Activated CD4-positive, CD25-positive, alpha-beta regulatory T cell treated with anti-CD3 and anti-CD28 coated beads, Interleukin-2, amount 50 U/mL, for 24 hours (primary cell): ENCODE results near the gene LRP8.

Experiments
- ATAC-seq, 2 donors: fragments of 150-1000 bp; cut with Tn5 transposase; one replicate each; pipeline ENCODE4 v1.10.0; 2021; ENCODE audit warnings: mild to moderate bottlenecking in 1 of 2, moderate library complexity in 1 of 2

Gene LRP8

GRCh38 chr1:53339736-53340635 lies 12.1 kb upstream of the LRP8 start:
- no peak for ATAC-seq

GRCh38 chr1:53338423-53338822 lies 10.6 kb upstream of the LRP8 start:
- no peak for ATAC-seq

GRCh38 chr1:53337499-53337898 lies 9.6 kb upstream of the LRP8 start:
- ATAC-seq, result no peak

GRCh38 chr1:53336146-53336545 lies 8.3 kb upstream of the LRP8 start:
- no peak for ATAC-seq

- ATAC-seq, result no peak
Measured at GRCh38 chr1:53335661-53336060, 7.8 kb upstream of the LRP8 start.

GRCh38 chr1:53334781-53335180 lies 6.9 kb upstream of the LRP8 start:
- ATAC-seq, result peak in 1 of 2 donors; percentile 33

- no peak for ATAC-seq
Measured at GRCh38 chr1:53334312-53334711, 6.4 kb upstream of the LRP8 start.

- no peak for ATAC-seq
Measured at GRCh38 chr1:53332833-53333232, 5.0 kb upstream of the LRP8 start.

GRCh38 chr1:53332186-53332564 lies 4.3 kb upstream of the LRP8 start:
- no peak for ATAC-seq

GRCh38 chr1:53331446-53332185 lies 3.7 kb upstream of the LRP8 start:
- no peak for ATAC-seq

GRCh38 chr1:53330819-53331218 lies 2.9 kb upstream of the LRP8 start:
- ATAC-seq, result no peak

- no peak for ATAC-seq
Measured at GRCh38 chr1:53328541-53329499, 950 bp upstream of the LRP8 start.

- ATAC-seq, result no peak
Measured at GRCh38 chr1:53327182-53327913, 522 bp downstream of the LRP8 start.

- ATAC-seq, result peak; percentile 15
Measured at GRCh38 chr1:53326598-53327181, 1.2 kb downstream of the LRP8 start.

GRCh38 chr1:53326088-53326597 lies 1.7 kb downstream of the LRP8 start:
- ATAC-seq, result peak; percentile 87 to 91

GRCh38 chr1:53325326-53326087 lies 2.4 kb downstream of the LRP8 start:
- no peak for ATAC-seq

- ATAC-seq, result no peak
Measured at GRCh38 chr1:53324728-53325297, 3.1 kb downstream of the LRP8 start.

GRCh38 chr1:53324321-53324720 lies 3.5 kb downstream of the LRP8 start:
- no peak for ATAC-seq

GRCh38 chr1:53323316-53323715 lies 4.6 kb downstream of the LRP8 start:
- no peak for ATAC-seq
